GM18868 (cell line): Measurements from ENCODE around the gene IFNL4.
"Not testable (repeated sequence)": the region's sequence is repeated elsewhere in the genome, so short reads cannot be mapped to it uniquely, and the experiment has no call there.

Experiments used
- ATAC-seq: cut with Tn5 transposase; IDR thresholded peaks from one replicate; pipeline ENCODE4 v1.9.1; 2021; ENCODE audit warnings: mild to moderate bottlenecking, moderate library complexity; ENCODE audit not compliant: unreplicated experiment

The IFNL4 gene

DNA sequence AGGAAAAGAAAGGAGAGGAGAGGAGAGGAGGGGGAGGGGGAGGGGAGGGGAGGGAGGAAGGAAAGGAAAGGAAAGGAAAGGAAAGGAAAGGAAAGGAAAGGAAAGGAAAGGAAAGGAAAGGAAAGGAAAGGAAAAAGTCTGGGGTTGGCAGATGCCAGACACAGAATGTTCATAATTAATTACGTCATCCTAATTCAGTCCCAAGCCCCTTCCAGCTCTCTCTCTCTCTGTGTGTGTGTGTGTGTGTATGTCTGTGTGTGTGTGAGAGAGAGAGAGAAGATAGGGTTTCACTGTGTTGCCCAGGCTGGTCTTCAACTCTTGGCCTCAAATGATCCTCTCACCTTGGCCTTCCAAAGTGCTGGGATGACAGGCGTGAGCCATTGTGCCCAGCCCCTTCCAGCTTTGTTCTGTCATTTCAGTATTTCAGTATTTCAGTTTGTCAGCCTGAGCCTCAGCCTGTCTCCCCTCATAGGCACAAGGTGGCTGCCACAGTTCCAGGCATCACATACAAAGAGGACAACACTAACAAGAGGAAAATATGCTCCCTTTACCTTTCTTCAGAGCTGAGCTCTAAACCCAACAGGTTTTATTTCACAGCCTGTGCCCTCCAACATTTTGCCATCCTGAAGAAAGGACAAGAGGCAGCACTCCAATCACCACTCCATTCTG, 18.4 kb downstream of the IFNL4 start:
- ATAC-seq, result no peak

DNA sequence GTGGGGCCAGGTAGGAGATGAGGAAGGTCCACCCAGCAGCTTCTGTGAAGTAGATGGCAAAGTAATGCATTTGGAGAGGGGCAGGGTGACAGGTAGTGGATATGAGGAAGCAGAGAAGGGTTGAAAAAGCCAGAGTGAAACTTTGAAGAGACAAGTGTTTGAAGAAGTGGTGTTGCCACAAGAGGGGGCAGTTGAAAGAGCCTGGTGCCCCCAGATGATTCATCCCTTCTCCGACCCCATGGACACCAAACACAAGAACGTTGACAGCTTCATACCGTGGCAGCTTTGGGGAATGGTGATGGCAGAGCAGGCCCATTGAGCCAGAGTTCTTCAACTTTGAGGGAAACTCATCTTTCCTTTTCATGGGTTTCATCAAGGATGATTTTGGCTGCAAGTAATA, 23.7 kb downstream of the IFNL4 start:
- ATAC-seq, result no peak

DNA sequence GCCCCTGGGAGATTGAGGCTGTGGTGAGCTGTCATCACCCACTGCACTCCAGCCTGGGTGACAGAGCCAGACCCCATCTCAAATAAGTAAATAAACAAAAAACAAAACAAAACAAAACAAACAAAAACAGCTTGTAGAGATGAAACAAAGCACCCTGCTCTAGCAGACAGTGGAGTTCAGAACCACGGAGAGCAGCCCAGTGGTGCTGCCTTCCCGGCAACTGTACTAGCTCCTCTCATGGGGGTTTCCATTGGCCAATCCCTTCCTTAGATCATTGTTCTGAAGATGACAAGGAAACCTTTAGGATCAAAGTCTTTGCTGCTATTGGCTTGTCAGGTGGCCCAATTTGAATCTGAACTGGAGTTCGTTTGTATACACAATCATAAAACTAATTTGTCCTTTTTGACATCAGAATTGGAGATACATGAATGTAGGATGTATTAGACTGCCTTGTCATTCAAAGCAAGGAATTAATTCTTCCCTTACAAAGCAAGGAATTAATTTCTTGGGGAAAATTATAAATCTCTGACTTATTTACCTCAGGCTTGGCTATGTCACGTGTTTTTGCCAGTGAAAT, 24.9 kb downstream of the IFNL4 start:
- no peak for ATAC-seq

DNA sequence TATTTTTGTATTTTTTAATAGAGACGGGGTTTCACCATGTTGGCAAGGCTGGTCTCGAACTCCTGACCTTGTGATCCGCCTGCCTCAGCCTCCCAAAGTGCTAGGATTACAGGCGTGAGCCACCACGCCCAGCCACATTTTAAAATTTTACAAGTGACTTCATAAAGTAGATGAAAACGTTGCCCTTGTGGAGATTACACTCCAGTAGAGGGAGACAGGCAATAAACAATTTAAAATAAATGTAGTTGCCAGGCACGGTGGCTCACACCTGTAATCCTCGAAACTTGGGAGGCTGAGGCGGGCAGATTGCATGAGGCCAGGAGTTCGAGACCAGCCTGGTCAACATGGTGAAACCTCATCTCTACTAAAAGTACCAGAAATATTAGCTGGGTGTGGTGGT, 29.5 kb downstream of the IFNL4 start:
- not testable (repeated sequence) for ATAC-seq

DNA sequence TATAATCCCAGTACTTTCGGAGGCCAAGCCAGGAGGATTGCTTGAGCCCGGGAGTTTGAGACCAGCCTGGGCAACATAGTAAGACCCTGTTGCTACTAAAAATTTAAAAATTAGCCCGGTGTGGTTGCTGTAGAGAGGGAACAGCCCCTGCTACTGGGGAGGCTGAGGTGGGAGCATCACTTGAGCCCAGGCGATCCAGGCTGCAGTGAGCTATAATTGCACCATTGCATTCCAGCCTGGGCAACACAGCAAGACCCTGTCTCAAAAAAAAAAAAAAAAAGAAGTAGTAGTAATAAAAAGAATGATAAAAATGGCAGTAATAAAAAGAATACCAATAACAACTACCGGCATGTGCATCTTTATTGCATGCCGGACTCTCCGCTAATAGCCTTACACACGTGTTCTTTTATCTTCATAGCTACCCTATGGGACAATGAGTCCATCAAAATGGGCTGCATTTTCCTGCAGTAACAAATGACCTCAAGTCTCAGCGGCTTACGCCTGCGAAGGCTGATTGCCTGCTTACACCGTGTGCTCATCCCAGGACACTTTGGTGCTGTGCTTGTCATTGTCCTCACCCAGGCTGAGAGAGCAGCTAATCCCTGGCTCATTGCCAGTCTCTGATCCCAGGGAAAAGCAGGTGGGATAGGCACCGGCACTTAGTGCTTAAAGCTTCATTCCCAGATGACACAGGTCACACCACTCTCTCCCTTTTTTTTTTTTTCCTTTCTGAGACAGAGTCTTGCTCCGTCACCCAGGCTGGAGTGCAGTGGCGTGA, 30.2 kb downstream of the IFNL4 start:
- ATAC-seq, result no peak

DNA sequence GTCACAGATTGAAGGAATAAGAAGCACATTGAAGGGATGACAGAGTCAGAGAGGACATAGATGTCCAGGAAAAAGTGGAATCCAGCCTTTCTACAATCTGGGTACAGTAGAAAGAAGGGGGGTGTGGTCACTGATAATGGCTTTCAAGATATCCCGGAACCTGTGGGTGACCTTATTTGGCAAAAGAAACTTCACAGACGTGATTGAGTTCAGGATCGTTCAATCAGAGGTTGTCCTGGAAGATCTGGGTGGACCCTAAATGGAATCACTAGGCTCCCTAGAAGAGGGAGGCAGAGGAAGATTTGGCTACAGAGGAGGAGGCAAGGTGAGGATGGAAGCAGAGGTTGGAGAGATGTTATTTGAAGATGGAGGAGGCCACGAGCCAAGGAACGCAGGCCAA, 31.6 kb downstream of the IFNL4 start:
- ATAC-seq, result no peak

DNA sequence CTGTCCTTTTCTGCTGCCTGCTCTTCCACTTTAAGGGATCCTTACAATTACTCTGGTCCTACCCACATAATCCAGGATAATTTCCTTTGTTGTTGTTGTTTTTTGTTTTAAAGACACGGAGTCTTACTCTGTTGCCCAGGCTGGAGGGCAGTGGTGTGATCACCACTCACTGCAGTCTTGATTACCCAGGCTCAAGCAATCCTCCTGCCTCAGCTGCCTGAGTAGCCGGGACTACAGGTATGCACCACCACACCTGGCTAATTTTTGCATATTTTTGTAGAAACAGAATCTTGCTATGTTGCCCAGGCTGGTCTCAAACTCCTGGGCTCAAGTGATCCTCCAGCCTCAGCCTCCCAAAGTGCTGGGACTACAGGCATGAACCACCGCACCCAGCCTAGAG, 33.3 kb downstream of the IFNL4 start:
- ATAC-seq, result not testable (repeated sequence)

DNA sequence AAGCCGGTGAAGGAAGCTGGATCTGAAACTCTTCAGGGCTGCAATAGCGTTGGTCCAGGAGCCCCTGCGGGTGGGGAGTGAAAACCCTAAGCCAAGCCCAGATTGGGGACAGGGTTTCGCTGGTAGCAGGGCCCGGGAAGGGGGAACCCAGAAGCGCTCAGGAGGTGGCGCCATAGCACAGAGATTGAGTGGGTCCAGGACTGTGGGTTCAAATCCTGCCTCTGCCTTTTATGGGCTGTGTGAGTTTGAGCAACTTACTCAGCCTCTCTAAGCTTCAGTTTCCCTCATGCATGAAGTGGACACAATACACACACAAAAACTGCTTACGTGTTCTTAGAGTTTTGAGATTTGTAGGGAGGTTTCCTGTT, 36.3 kb downstream of the IFNL4 start:
- ATAC-seq, result no peak

DNA sequence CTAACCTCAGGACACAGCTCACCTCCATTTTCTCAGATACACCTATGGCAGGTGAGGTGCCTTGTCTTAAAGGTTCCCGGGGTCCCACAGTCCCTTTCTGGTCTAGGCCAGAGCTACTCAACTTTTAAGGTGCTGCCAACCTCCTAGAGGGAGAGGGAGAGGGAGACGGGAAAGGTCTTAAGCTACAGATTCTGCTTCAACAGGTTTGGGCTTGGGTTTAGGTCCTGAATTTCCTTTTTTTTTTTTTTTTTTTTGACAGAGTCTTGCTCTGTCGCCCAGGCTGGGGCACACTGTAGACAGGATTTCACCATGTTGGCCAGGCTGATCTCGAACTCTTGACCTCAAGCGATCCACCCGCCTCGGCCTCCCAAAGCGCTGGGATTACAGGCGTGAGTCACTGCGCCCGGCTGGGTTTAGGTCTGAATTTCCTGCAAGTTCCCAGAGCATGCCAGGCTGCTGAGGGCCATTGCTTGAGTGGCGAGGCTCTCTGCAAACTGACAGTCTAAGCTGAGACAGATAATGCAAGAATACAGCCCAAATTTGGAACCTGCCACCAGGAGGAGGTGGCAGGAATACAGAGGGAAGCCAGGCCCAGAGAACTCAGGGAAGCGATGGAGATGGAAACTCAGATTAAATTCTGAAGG, 36.8 kb downstream of the IFNL4 start:
- no peak for ATAC-seq

DNA sequence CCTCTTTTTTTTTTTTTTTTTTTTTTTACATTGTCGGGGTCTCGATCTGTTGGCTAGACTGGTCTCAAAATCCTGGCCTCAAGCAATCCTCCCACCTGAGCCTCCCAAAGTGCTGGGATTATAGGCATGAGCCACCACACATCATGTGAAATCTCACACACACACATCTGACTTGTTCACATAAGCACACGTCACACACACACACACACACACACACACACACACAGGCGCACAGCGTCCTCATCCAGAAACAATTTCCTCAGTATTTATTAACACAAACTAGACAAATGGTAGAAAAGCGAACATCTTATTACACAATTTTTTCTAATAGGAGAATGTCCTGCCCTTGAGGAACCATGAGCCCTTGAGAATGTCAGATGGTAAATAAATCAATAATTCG, 39.5 kb downstream of the IFNL4 start:
- ATAC-seq, result no peak

DNA sequence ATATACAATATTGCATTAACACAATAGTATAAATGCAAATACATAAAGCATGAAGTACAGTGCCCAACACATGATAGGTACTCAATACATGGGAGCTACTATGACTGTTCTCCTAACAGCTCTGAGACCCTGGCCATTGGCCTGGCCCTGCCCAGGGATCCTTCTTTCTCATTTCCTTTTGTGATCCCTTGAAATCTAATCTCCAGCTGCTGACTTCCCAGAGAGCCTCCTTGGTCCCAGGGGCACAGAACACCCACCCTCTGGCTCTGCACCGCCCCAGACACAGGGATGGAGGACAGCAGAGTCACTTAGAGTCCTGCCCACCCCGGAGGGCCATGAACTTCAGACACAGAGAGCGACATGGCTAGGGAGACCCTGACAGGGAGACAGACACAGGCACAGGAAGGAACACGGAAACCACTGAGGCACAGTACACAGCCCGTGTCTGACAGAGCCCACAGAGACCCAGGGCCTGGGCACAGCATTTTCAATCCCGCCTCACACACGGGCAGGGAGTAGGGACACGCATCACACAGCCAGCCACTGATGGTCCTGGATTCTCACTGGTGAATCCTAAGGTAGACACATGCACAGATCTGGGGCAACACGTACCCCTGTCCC, 40.4 kb downstream of the IFNL4 start:
- no peak for ATAC-seq

DNA sequence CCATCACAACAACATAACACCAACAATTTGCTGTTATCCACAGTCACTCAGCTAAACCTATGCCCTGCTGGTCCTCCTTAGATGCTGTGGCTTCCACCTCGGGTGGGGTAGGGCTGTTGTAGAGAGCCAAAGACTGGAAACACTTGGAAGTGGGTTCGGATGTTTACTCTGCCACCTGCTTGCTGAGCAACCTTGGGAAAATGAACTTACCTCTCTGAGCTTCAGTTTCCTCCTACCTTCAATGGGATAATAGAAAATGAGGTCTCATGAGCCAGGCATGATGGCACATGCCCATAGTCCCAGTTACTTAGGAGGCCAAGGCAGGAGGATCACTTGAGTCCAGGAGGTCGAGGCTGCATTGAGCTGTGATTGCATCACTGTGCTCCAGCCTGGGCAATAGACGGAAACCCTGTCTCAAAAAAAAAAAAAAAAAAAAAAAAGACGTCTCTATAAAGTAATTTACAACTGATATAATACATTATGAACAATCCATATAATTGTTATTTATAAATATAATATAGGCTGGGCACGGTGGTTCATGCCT, 41.3 kb downstream of the IFNL4 start:
- no peak for ATAC-seq

DNA sequence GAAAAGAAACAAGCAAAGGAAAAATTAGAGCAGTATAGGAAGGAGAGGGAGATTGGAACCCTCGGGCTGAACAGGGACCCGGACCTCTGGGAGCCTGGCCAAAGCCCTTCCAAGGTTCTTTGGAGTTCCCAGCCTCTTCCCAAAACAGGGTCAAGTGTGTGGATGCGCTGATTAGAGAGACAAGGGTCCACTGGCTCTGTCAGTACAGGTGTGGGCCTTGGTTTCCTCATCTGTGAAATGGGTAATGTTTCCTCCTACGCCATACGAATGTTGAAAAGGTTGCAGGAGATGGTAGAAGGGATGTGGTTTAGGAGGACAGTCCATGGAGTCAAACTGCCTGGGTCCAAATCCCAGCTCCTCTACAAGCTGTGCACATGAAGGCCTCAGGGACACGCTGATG, 42.5 kb downstream of the IFNL4 start:
- ATAC-seq, result no peak

DNA sequence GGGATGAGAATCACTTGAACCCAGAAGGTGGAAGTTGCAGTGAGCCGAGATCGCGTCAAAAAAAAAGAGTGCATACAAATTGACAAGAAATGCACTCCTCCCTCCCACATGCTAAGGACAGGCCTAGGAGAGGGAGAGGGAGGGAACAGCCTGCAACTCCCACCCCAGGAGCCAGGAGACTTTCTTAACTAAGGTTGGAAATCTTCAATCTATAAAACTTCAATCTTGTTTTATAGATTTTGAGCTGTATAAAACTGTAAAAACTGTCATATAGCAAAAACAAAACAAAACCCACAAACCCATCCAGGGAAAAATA, 43.2 kb downstream of the IFNL4 start:
- ATAC-seq, result no peak

DNA sequence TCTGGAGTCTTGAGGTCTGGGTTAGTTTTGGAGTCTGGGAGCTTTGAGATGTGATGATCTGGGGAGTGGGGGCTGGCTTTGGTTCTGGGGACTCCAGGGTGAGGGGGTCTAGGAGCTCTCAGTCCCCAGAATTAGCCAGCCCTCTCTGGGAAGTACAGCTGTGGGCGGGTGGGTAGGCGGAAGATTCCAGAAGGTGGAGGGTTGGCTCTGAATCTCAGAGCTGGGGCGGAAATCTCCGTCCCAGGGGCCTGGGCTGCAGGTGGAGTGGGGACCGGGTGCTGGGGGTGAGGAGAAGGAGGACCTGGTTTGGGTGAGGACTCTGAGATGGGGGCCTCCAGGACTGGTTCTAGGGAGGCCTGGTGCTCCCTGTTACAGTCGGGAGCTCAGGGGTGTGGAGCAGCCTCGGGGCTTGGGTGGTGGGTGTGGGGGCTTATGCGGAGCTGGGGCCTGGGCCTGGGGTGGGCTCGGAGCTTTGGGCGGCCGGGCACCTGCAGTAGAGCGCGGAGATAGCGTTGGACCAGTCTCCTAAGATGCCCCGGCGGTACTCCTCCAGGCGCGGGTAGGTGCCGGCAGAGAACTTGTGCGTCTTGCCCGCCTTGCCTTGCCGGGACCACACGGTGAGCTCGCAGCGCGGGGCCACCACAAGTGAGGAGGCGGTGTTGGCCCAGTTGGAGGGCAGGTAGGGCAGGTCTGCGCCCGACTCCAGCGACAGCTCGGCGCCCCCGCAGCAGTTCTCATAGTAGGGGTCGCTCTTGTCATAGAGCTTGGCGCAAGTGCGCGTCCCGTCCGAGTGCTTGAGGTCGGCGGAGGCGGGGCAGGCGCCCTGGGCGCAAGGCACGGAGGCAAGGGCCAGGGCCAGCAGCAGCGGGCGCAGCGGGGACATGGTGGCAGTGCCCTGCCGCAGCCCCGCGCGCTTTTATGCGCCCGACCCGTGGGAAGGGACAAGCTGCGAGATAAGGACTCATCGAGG, 45.0 kb downstream of the IFNL4 start, which contains the start of gene SYCN:
SYCN (minus strand) TSS at position 892 of the 970 bp plus-strand sequence; CDS start at position 883, 9 bp downstream.
- no peak for ATAC-seq

DNA sequence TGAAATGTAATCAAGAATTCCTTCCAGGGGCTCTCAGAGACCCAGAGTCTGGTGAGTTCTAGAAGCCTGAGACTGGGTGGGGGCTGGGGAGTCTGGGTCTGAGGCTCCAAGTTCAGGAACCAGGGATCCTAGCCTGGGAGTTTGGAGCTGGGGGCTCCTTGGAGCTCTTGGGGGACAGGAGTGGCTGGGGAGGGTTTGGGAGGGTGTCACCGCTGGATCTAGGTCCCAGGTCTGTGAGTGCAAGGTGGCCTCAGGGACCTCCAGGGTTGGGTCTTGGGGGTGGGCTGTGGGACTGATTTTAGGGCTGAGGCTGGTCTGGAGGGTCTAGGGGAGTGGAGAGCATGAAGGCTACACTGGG, 45.7 kb downstream of the IFNL4 start:
- no peak for ATAC-seq

DNA sequence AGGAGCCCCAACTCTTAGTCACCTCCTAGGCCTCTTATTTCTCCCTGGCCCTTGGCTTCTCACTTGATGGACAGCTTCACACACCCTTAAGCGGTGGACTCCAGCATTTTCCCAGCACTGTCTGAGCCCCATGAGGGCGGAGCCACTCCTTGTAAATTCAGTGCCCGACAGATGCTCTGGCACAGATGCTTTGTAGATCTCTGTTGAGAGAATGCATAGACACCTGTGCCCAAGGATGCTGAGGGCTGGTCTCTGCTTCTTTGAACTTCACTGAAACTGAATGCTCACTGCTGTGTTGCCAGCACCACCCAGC, 47.9 kb downstream of the IFNL4 start:
- no peak for ATAC-seq

DNA sequence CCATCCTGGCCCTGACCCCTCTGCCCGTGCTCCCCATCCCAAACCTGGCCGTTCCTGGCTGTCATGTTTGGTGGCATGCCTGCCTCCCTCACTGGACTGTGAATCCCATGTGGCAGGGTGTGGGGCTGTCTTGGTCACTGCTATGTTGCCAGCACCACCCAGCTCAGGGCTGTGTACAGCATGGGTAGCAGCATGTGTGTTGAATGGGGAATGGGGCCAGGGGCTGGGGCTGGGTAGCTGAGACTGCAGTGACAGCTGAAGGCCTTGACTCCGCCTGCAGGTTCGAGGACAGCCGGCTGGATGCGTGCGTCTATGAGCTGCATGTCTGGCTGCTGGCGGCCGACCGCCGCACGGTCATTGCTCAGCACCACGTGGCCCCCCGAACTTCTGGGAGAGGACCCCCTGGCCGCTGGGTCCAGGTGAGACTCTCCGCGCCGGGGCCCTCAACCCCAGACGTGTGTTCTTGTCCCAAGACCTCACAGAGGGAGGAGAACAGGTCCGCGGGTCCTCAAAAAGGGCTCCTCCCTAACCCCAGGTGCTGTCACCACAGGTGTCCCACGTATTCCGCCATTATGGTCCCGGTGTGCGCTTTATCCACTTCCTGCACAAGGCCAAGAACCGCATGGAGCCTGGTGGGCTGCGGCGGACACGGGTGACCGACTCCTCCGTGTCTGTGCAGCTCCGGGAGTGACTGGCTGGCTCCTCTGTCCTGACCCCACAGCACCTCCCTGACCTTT, 48.4 kb downstream of the IFNL4 start:
- no peak for ATAC-seq

DNA sequence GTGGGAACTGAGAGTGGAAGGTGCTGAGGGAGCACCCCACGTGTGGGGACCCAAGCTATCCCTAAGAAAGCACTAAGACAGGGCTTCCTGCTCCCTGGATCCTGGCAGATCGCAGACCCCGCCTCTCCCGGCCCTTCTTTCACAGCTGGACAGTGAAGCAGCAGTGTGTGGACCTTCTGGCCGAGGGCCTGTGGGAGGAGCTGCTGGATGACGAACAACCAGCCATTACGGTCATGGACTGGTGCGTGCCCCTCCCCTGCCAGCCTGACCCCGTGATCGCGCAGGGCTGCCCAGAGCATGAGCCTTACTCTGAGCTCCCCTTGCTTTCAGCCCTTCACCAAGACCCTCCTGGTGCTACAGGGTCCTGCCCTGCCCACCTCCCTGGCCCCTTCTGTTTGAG, 49.6 kb downstream of the IFNL4 start:
- no peak for ATAC-seq

DNA sequence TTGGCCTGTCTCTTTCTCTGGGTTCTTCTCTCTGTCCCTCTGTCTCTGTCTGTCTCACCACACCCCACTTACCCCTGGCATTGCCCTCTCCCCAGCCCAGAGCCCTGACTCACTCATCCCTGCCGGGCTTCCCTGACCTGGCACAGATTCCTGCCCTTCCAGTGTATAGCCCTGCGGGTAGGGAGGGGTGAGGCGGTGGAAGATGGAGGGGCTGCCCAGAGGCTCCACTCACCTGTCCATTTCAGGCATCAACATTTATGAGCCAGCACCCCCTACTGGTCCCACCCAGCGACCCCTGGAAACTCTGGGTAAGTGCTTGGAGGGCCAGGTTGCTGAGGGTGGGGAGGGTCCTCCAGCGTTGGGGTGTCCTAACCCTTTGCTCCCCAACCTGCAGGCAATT, 50.8 kb downstream of the IFNL4 start:
- ATAC-seq, result no peak
